Endothelial cell of umbilical vein (primary cell): ENCODE measurements around the gene TPSB2.

ENCODE experiments used
- CTCF ChIP-seq, 2 donors: IDR thresholded peaks; 1 replicate in 1 of 2; 2 replicates in 1 of 2; pipeline ENCODE4 v1.5.1; 2011; ENCODE audit warnings: low read length in 2 of 2, mild to moderate bottlenecking in 2 of 2, moderate library complexity in 2 of 2, control low read depth in 1 of 2, inconsistent platforms in 1 of 2, low read depth in 1 of 2; ENCODE audit not compliant: insufficient read depth in 1 of 2; ENCODE audit errors: extremely low read depth in 1 of 2
- EZH2 ChIP-seq: IDR thresholded peaks from 2 replicates; pipeline ENCODE4 v1.6.1; 2012; ENCODE audit warnings: borderline replicate concordance, low read depth, mild to moderate bottlenecking, moderate library complexity, low read length, inconsistent platforms; ENCODE audit not compliant: severe bottlenecking
- POLR2A ChIP-seq: IDR thresholded peaks from 2 replicates; pipeline ENCODE4 v1.6.1; 2012; ENCODE audit warnings: low read depth, mild to moderate bottlenecking, control low read depth, low read length
- POLR2AphosphoS5 ChIP-seq: IDR thresholded peaks from 2 replicates; pipeline ENCODE4 v1.6.1; 2012; ENCODE audit warnings: low read depth, mild to moderate bottlenecking, control low read depth, low read length, moderate library complexity; ENCODE audit not compliant: insufficient read depth

GRCh38 chr16:1272453-1273198 is 42.6 kb upstream of the TPSB2 start:
- TF ChIP-seq CTCF (IDR thresholded peaks at IDR 0.05; ENCODE audit: extremely low read depth in 1 of 2, insufficient read depth in 1 of 2, low read depth in 1 of 2, low read length in 2 of 2) (no peak), EZH2 (no peak), POLR2A (no peak), POLR2AphosphoS5 (no peak)
